ENCODE measurements around the gene TPRG1L.

The TPRG1L gene

GRCh38 chr1:3668585-3669300 lies 43.9 kb downstream of the TPRG1L start:
- DNase-seq: no peak

GRCh38 chr1:3669421-3669821 lies 44.6 kb downstream of the TPRG1L start:
- DNase-seq: no peak

GRCh38 chr1:3669971-3670431 lies 45.2 kb downstream of the TPRG1L start:
- DNase-seq: no peak

DNA sequence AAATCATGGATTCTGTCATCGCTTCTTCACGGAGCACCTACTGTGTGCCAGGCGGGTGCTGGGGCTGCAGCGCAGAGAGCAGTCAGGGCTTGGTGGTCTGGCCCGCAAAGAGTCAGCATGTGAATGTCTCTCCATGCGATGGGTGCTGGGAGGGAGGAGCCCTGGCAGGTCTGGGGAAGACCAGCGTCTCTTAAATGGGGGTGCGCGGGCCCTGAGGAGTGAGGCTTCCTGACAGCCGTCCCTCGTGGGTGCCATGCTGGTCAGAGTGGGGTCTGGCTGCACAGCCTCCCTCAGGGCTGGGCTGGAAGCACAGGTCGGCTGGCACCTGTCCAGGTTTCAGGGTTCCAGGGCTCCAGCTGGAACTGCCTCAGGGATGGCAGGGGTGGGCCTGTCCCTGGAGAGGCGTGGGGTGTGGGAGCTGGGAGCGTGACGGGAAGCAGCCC lies 46.0 kb downstream of the TPRG1L start:
- no peak for DNase-seq

- no peak for DNase-seq
These were observed 46.8 kb downstream of the TPRG1L start for GRCh38 chr1:3671371-3672180.

DNA sequence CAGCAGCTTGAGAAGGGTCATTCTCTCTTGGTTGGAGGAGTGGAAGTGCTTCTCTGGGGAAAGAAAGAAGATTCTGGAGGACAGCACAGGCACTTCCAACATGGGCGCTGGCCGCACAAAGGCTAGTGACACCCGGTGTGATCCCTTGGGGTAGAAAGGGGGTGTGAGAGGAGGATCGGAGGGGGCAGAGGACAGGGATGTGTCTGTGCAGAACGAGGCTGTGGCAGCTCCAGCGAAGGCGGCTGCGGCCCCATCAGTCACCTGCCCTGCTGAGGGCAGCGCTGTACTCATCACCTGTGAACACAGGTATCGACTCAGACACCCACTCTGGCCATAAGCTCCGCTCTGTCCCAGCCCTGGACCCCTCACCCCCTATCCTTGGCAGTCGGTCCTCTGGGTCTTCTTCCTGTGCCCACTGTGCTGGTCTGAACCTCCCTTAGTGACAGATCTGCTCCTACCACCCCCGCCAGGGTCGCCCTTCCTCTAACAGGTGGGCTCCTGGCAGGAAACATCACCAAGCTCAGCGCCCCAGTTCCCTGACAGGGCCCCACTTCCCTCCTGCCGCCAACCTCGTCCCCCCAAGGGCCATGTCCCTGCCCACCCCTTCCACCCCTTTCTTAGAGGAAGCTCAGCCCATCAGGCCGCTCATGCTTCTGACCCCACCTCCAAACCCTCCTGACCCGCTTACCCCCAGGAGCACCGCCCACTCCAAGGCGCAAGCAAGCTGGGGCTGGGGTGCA lies 47.6 kb downstream of the TPRG1L start:
- no peak for DNase-seq

DNA sequence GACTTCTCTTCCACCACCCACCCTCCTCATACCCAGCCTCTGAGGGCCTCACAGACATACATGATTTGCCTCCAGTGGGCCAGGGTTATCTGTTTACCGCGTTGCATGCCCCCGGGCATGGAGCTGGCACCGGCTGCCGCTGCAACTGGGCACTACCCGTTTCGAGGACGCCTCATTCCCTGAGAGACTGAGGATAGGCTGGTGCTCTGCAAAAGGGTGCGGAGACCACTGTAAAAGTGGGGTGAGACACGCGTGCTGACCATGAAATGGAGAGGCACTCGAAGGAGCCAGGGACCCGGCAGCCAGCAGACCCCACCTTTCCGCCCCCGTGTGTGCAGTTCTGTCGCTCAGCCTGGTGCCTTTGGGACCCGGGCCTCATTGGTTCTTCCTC lies 48.2 kb downstream of the TPRG1L start:
- no peak for DNase-seq

GRCh38 chr1:3673381-3674099 lies 48.7 kb downstream of the TPRG1L start:
- DNase-seq: no peak

DNA sequence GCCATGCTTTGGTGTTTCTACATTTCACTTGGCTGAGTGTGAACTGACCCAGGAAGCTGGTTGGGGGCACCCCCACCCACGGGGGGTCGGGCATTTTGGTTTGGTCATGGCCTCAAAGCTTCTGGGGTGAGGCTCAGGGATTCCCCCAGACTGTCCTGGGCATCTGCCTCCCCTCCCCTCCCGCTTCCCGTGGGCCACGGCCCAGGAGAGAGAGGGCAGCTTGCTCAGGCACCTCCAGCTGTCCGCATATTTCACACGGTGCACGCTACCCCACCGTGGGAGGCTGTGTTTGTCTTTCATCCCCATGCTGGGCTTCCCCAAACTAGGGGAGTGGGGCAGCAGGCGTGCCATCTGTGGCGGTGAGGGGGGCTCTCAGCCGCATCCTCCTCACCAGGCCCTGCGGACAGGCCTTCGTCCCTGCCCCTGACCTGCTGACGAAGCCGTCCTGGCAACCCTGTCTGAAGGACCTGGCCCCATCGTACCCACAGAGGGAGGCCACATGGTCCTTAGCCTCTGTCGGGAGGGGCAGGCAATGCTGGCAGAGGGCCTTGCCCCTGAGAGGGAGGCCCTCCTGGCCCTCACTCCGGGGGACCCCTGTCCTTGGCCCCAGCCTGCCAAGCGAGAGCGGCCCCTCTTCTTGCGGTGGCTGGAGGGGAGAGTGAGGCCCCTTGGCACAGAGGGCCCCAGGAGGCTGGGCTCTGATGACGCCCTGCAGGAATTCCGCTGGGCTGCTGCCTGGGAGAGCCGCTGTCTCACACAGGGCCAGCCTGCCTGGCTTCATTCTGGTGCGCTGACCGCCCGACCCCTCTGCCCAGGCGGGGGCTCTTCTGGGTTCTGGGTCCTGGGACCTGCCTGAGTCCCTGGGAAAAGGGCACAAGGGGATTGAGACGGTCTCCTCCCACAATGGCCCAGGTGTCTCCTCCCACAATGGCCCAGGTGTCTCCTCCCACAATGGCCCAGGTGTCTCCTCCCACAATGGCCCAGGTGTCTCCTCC lies 49.6 kb downstream of the TPRG1L start:
- no peak for DNase-seq

DNA sequence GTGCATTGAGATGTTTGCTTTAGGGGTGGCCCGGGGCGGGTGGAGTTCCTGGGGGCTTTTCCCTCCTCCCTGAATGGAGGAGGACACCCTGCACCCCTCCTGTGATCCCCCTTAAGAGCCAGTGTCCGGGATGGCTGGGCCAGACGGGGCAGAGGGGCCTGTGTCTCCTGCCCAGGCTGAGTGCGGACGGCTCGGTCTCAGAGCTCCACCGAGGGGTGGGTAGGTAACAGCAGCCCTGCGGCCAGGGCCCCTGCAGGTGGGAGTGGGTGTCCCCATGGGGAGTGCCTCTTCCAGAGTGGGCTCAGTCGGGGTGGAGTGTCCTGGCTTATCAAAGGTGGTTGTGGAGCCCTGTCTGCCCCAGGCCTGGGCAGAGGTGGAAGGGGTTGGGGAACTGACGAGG lies 50.6 kb downstream of the TPRG1L start:
- no peak for DNase-seq

DNA sequence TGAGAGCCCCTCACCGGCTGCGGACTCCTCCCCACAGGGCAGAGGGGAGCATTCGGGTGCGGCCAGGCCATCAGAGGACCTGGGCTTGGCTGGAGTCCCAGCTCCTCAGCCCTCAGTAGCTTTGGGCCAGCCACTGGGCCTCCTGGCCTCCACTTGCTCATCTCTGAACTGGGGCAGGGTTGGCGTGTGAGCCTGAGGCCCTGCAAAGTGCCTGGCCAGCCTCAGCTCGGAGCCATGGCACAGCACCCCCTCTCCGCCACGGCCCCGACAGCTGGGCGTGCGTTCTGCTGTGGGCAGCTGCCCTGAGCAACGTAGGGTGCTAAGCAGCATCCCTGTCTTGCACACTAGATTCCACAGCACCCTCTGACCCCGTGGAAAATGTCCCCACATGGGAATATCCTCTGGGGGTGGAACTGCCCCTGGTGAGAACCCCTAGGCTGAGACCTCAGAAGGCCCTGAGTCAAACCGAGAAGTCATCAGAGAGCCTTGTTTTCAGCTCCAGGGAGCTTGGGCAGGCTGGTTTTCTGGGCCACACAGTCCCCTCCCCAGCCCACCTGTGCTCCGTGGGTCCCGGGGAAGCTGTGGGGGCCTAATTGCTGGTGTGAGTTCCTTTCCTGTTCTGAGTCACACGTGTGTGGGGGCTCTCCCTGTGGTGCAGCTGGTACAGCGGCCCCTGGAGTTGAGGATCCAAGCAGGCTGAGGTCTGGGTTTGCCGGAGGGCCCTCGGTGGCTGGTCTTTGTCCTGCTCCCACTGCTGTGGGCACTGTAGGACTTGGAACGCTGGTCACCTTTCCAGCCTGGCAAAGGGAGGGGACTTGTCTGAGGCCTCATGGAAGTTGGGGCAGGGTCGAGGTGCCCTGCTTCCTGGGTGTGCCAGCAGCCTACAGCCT lies 52.0 kb downstream of the TPRG1L start:
- no peak for DNase-seq

DNA sequence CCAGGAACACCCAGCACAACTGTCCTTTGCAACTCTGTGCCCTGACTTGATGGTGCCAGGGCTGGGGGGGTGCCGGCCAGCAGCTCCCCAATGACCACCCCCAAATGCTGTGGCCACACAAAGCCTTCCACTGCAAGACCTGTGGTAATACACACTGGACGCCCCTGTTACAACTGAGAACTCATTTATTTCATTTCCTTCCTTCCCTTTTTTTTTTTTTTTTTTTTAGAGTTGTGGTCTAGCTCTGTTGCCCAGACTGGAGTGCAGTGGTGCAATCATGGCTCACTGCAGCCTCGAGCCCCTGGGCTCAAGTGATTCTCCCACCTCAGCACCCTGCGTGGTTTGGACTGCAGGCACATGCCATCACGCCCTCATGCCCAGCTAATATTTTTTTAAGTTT lies 52.7 kb downstream of the TPRG1L start:
- no peak for DNase-seq

- DNase-seq: no peak
These were observed 53.7 kb downstream of the TPRG1L start for GRCh38 chr1:3678361-3679097.

- no peak for DNase-seq
These were observed 54.3 kb downstream of the TPRG1L start for GRCh38 chr1:3679098-3679555.

All from activated naive CD4-positive, alpha-beta T cell (primary cell).